Right atrium auricular region (tissue), 2 donors: ENCODE measurements around the gene SSBP3. TPM values are rescaled to one million over a fixed set of nuclear protein-coding genes. Genes with fewer than 3 reads are reported as not detected.

Experiments used
- DNase-seq: peaks from one replicate; pipeline ENCODE4 v3.0.0-alpha.2; 2019; ENCODE audit warnings: low spot score
- H3K27ac ChIP-seq, 2 donors: fragments of 200-600 bp; sonication (generic); 1 replicate in 1 of 2; 2 replicates in 1 of 2; pipeline ENCODE4 v1.5.1; 2016 to 2019
- H3K27me3 ChIP-seq, 2 donors: fragments of 200-600 bp; sonication (generic); one replicate each; pipeline versions ENCODE4 v1.5.1 to v1.6.0; 2017 to 2019
- H3K36me3 ChIP-seq: fragments of 200-600 bp; sonication (generic); one replicate; pipeline ENCODE4 v1.5.1; 2016
- H3K4me1 ChIP-seq, 2 donors: fragments of 200-600 bp; sonication (generic); one replicate each; pipeline versions ENCODE4 v1.5.1 to v1.6.0; 2017 to 2019
- H3K4me3 ChIP-seq, 2 donors: fragments of 200-600 bp; sonication (generic); 1 replicate in 1 of 2; 2 replicates in 1 of 2; pipeline ENCODE4 v1.5.1; 2017 to 2019; ENCODE audit warnings: mild to moderate bottlenecking in 1 of 2, moderate library complexity in 1 of 2
- H3K9me3 ChIP-seq, 2 donors: fragments of 200-600 bp; sonication (generic); one replicate each; pipeline ENCODE4 v1.5.1; 2019
- CTCF ChIP-seq, 2 donors: fragments of 200-600 bp; sonication (generic); IDR thresholded peaks; one replicate each; pipeline ENCODE4 v1.5.1; 2019; ENCODE audit warnings: antibody characterized with exemption in 2 of 2
- total RNA-seq, 2 donors: library from RNA; depleted of rRNA; stranded (reverse); fragments of >200 nt; gene quantifications; one replicate each; pipeline ENCODE4 v1.1.0, GENCODE V29; 2016

Gene SSBP3
- total RNA-seq, 2 donors from 2014 or later = 15.2 to 16.6 TPM

- H3K9me3 ChIP-seq = no peaks in the 10 kb centered on the region
- no peaks in the 10 kb centered on the region for H3K36me3 ChIP-seq
- DNase-seq = no peak
- H3K27me3 ChIP-seq = no peaks in the 10 kb centered on the region
- no peak overlapping the region for H3K4me3 ChIP-seq
- H3K27ac ChIP-seq = no peak overlapping the region
- peaks cover 0 to 19% of the 10 kb centered on the region in 2 donors for H3K4me1 ChIP-seq
- no peak for TF ChIP-seq CTCF (IDR thresholded peaks at IDR 0.05)
These were observed 140.0 kb downstream of the SSBP3 start for GRCh38 chr1:54266195-54266594.

- Histone ChIP-seq H3K27ac (no peak overlapping the region), H3K36me3 (no peaks in the 10 kb centered on the region), H3K9me3 (no peaks in the 10 kb centered on the region), H3K4me1 (peaks cover 0 to 19% of the 10 kb centered on the region in 2 donors), H3K4me3 (no peak overlapping the region), H3K27me3 (no peaks in the 10 kb centered on the region)
- DNase-seq = no peak
- TF ChIP-seq CTCF (IDR thresholded peaks at IDR 0.05) = no peak
These were observed 140.5 kb downstream of the SSBP3 start for GRCh38 chr1:54265659-54266058.

- Histone ChIP-seq H3K4me3 (no peak overlapping the region), H3K27ac (no peak overlapping the region), H3K9me3 (no peaks in the 10 kb centered on the region), H3K4me1 (peaks cover 0 to 19% of the 10 kb centered on the region in 2 donors), H3K36me3 (no peaks in the 10 kb centered on the region), H3K27me3 (no peaks in the 10 kb centered on the region)
- no peak for TF ChIP-seq CTCF (IDR thresholded peaks at IDR 0.05)
- no peak for DNase-seq
These were observed 141.1 kb downstream of the SSBP3 start for GRCh38 chr1:54265126-54265525.

GRCh38 chr1:54263601-54264226, 142.5 kb downstream of the SSBP3 start:
- Histone ChIP-seq H3K4me1 (peaks cover 0 to 11% of the 10 kb centered on the region in 2 donors), H3K9me3 (no peaks in the 10 kb centered on the region), H3K4me3 (no peak overlapping the region), H3K36me3 (no peaks in the 10 kb centered on the region), H3K27ac (no peak overlapping the region), H3K27me3 (no peaks in the 10 kb centered on the region)
- no peak for TF ChIP-seq CTCF (IDR thresholded peaks at IDR 0.05)
- DNase-seq = no peak

GRCh38 chr1:54262244-54262643, 143.9 kb downstream of the SSBP3 start:
- Histone ChIP-seq H3K27ac (no peak overlapping the region), H3K9me3 (no peaks in the 10 kb centered on the region), H3K36me3 (no peaks in the 10 kb centered on the region), H3K4me3 (no peak overlapping the region), H3K4me1 (peaks cover 0 to 5% of the 10 kb centered on the region in 2 donors), H3K27me3 (no peaks in the 10 kb centered on the region)
- DNase-seq = no peak
- no peak for TF ChIP-seq CTCF (IDR thresholded peaks at IDR 0.05)

- H3K27ac ChIP-seq = no peak overlapping the region
- no peak for DNase-seq
- no peaks in the 10 kb centered on the region for H3K27me3 ChIP-seq
- H3K36me3 ChIP-seq = no peaks in the 10 kb centered on the region
- no peaks in the 10 kb centered on the region for H3K9me3 ChIP-seq
- no peak overlapping the region for H3K4me3 ChIP-seq
- H3K4me1 ChIP-seq = no peaks in the 10 kb centered on the region
- no peak for TF ChIP-seq CTCF (IDR thresholded peaks at IDR 0.05)
These were observed 145.4 kb downstream of the SSBP3 start for GRCh38 chr1:54260810-54261209.
